ENCODE results near the gene EDEM2.
"Not testable (repeated sequence)": the region's sequence is repeated elsewhere in the genome, so short reads cannot be mapped to it uniquely, and the experiment has no call there.

EDEM2 gene, protein sequence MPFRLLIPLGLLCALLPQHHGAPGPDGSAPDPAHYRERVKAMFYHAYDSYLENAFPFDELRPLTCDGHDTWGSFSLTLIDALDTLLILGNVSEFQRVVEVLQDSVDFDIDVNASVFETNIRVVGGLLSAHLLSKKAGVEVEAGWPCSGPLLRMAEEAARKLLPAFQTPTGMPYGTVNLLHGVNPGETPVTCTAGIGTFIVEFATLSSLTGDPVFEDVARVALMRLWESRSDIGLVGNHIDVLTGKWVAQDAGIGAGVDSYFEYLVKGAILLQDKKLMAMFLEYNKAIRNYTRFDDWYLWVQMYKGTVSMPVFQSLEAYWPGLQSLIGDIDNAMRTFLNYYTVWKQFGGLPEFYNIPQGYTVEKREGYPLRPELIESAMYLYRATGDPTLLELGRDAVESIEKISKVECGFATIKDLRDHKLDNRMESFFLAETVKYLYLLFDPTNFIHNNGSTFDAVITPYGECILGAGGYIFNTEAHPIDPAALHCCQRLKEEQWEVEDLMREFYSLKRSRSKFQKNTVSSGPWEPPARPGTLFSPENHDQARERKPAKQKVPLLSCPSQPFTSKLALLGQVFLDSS

DNA sequence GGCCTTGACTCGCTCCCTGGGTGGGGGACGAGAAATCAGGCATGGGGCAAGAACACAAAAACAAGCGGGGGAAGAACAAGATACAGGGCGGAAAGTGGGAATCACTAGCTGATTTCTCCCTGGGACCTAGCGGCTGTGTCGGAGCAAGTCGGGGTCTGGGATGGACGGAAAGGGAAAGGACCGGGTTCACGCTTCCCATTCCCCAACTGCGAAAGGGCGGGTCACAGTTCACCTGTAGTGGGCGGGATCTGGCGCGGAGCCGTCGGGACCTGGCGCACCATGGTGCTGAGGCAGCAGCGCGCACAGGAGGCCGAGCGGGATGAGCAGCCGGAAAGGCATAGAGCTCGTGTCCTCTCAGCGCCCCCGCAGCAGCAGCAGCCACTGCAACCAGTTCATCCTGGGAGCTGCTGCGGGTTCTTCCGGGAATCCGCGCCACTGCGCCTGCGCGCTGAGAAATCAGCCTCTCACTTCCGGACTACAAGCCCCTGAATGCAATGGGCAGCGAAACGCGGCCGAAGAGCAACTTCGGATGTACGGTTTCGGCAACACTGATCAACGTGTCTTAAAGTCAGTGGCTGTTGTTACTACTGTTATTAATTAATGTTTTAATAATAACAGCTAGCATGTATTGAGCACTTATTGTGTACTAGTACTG is at the start of gene EDEM2:
Gene EDEM2 (minus strand): TSS at position 417 of the 655 bp plus-strand sequence. CDS start 78 bp downstream, at position 339.
- H3K4me3 ChIP-seq (ENCODE audit: low read length) = peak within 1 kb of the TSS; percentile 80
- TF ChIP-seq, protein P1, sequence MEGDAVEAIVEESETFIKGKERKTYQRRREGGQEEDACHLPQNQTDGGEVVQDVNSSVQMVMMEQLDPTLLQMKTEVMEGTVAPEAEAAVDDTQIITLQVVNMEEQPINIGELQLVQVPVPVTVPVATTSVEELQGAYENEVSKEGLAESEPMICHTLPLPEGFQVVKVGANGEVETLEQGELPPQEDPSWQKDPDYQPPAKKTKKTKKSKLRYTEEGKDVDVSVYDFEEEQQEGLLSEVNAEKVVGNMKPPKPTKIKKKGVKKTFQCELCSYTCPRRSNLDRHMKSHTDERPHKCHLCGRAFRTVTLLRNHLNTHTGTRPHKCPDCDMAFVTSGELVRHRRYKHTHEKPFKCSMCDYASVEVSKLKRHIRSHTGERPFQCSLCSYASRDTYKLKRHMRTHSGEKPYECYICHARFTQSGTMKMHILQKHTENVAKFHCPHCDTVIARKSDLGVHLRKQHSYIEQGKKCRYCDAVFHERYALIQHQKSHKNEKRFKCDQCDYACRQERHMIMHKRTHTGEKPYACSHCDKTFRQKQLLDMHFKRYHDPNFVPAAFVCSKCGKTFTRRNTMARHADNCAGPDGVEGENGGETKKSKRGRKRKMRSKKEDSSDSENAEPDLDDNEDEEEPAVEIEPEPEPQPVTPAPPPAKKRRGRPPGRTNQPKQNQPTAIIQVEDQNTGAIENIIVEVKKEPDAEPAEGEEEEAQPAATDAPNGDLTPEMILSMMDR (conservative IDR thresholded peaks at IDR 0.05; ENCODE audit: low read depth, low read length) = peak; percentile 8
- peak; percentile 78 for DNase-seq (ENCODE audit: low read depth)

DNA sequence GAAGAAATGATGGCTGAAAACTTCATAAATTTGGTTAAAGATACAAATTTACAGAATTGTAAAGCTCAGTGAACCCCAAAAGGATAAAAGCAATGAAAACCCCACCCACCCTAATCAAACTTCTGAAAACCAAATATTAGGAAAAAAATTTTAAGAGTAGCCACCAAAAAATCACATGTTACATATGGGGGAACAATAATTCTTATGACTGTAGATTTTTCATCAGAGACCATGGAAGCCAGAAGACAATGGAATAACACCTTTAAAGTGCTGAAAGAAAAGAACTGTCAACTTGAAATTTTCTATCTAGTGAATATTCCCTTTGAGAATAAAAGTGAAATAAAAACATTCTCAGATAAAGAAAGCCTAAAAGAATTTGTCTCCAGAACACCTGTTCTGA is 49.2 kb upstream of the EDEM2 start:
- H3K4me3 ChIP-seq (ENCODE audit: low read length) = no peak overlapping the region
- TF ChIP-seq, protein P1 (conservative IDR thresholded peaks at IDR 0.05; ENCODE audit: low read depth, low read length) = no peak
- no peak for DNase-seq (ENCODE audit: low read depth)

DNA sequence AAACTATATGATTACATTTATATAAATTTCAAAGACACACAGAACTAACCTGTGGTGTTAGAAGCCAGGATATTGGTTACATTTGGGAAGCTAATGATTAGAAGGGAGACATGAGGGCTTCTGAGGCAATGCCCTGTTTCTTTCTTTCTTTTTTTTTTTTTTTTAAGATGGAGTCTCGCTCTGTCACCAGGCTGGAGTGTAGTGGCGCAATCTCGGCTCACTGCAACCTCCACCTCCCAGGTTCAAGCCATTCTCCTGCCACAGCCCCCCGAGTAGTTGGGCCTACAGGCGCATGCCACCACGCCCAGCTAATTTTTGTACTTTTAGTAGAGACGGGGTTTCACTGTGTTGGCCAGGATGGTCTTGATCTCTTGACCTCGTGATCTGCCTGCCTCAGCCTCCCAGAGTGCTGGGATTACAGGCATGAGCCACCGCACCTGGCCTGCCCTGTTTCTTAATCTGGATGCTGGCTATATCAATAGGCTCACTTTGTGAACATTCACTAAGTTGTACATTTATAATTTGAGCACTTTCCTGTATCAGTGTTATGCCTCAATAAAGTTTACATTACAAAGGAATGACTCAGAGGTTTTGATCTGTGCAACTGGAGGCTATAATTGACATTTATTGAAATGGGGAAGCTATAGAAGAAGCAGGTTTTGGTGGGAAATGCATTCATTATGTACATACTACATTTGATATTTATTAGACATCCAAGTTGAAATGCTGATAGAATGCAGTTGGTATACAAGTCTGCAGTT is 46.1 kb upstream of the EDEM2 start:
- DNase-seq (ENCODE audit: low read depth); H3K4me3 ChIP-seq (ENCODE audit: low read length): not testable (repeated sequence)

DNA sequence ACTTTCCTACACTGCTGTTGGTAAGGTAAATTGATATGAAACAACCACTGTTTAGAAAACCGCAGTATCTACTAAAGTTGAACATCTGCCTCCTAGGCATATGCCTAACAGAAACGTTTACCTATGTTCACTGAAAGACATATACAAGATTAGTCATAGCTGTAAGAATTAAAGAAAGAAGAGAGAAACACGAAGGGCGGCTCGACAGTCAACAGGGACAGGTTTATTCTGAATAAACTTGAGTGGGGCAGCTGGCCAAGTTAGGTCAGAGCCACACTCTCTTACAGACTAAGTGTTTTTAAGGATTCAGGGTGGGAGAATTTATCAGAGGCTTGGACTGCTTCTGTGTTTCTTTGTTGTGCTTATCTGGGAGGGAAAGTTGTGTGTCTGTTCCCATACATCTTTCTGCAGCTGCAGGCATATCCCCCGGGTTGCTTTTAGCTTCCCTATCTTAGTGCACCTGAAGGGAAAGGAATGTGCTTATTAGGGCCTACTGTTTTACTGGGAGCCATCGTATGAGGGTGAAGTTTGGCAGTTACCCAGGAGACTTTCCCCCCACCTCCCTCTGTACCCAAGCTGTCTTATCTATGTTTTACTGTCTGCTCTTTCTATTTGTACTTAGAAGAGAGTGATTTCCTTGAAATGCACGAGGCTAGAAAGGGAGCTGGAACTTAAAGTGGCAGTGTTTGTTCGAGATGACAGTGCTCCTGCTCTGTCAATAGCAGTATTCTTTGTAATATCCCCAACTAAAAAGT is 45.2 kb upstream of the EDEM2 start:
- TF ChIP-seq, protein P1 (conservative IDR thresholded peaks at IDR 0.05; ENCODE audit: low read depth, low read length) = no peak
- DNase-seq (ENCODE audit: low read depth) = no peak
- no peak overlapping the region for H3K4me3 ChIP-seq (ENCODE audit: low read length)

DNA sequence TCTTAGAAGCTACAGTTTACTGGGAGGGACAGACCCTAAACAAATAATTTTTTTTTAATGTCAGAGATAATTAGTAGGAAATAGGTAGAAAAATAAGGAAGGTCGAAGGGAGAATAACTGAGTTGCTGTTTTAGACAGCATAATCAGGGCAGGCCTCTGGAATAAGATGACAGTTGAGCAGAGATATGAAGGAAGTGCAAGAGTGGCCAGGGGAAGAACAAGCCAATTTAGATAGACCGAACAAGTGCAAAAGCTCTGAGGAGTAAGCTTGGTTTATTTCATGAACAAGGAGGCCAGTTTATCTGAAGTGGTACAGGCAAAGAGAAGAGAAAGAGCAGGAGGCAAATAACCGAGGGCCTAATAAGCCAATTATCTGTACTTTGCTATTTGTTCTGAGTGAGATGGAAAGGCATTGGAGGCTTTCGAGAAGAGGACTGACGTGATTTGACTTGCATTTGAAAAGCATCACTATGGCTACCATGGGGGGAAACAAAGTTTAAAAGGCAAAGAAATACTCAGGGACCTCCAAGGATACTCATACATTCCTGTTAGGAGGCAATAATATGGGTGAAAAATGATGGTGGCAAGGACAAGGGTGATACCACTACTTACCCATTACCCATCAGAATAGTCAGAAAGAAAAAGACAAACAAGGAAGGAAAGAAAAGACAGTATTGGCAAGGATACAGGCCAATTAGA is 44.4 kb upstream of the EDEM2 start:
- TF ChIP-seq, protein P1 (conservative IDR thresholded peaks at IDR 0.05; ENCODE audit: low read depth, low read length) = no peak
- no peak overlapping the region for H3K4me3 ChIP-seq (ENCODE audit: low read length)
- no peak for DNase-seq (ENCODE audit: low read depth)

DNA sequence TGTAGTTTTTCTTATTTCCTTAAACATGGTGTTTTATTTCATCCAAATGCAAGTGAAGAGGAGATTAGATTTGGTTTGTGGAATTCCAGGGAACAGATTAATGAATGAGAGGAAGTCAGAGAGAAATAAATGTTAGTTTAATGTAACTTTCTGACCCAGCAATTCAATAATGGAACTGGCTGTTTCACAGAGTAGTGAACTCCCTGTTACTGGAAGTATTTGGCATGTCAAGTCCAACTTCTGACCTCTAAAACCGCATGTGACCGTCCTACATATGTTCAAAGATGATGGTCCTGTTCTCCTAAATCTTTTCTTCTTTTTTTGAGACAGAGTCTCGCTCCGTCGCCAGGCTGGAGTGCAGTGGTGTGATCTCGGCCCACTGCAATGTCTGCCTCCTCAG is 43.4 kb upstream of the EDEM2 start:
- no peak for DNase-seq (ENCODE audit: low read depth)
- TF ChIP-seq, protein P1 (conservative IDR thresholded peaks at IDR 0.05; ENCODE audit: low read depth, low read length) = no peak
- no peak overlapping the region for H3K4me3 ChIP-seq (ENCODE audit: low read length)

DNA sequence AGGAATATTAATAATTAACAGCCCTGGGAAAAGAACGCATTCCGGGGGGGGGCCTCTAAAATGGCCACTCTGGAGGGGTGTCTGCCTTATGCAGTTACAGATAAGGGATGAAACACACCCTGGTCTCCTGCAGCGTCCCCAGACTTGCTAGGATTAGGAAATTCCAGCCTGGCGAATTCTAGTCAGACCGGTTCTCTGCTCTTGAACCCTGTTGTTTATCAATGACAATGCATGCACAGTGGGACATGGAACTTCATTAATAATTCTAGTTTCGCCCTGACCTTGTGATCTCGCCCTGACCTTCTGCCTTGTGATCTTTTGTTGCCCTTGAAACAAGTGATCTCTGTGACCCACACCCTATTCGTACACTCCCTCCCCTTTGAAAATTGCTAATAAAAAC is 42.1 kb upstream of the EDEM2 start:
- not testable (repeated sequence) for H3K4me3 ChIP-seq (ENCODE audit: low read length); DNase-seq (ENCODE audit: low read depth)

Measured in retinal pigment epithelial cell (primary cell).